Naive thymus-derived CD8-positive, alpha-beta T cell (primary cell): ENCODE results near the gene SLC35G4. TPM values are rescaled to one million over a fixed set of nuclear protein-coding genes. Genes with fewer than 3 reads are reported as not detected.
A peak's percentile ranks its signal among the peaks of the same experiment; 100 is the strongest.
"Not testable (repeated sequence)": the region's sequence is repeated elsewhere in the genome, so short reads cannot be mapped to it uniquely, and the experiment has no call there.

Source experiments
- ATAC-seq, 2 donors: fragments of 150-1000 bp; cut with Tn5 transposase in 1 of 2; sonication (Bioruptor Pico), chemical (Tn5 transposase) in 1 of 2; 1 replicate in 1 of 2; 2 replicates in 1 of 2; pipeline ENCODE4 v1.10.0; 2021; ENCODE audit warnings: mild to moderate bottlenecking in 2 of 2, moderate library complexity in 2 of 2
- POLR2A ChIA-PET: fragments of 350-600 bp; sonication (Branson Sonifier 250); formaldehyde crosslinking; loops from one replicate; lab custom pipeline; 2021; ENCODE audit warnings: antibody characterized with exemption; lab: Charles Lee
- DNase-seq, 10 donors: peaks; one replicate each; pipeline versions ENCODE4 v3.0.0 to v3.0.0-alpha.2; 2020 to 2022
- H3K27ac Mint-ChIP-seq, 10 donors: one replicate each; pipeline ENCODE4 v1.8.0; 2020 to 2022; ENCODE audit warnings: mild to moderate bottlenecking in 10 of 10, mixed read lengths in 10 of 10, moderate library complexity in 4 of 10, inconsistent platforms in 1 of 10
- H3K27me3 Mint-ChIP-seq, 5 donors: one replicate each; pipeline ENCODE4 v1.8.0; 2021 to 2022; ENCODE audit warnings: mixed read lengths in 5 of 5
- H3K36me3 Mint-ChIP-seq, 3 donors: one replicate each; pipeline ENCODE4 v1.8.0; 2020 to 2022; ENCODE audit warnings: mixed read lengths in 3 of 3, mild to moderate bottlenecking in 2 of 3, inconsistent platforms in 1 of 3
- H3K4me1 Mint-ChIP-seq, 4 donors: one replicate each; pipeline ENCODE4 v1.8.0; 2021 to 2022; ENCODE audit warnings: mixed read lengths in 4 of 4
- H3K4me3 Mint-ChIP-seq, 10 donors: one replicate each; pipeline ENCODE4 v1.8.0; 2020 to 2022; ENCODE audit warnings: mild to moderate bottlenecking in 10 of 10, mixed read lengths in 10 of 10, moderate library complexity in 6 of 10, inconsistent platforms in 1 of 10
- H3K9me3 Mint-ChIP-seq, 9 donors: one replicate each; pipeline ENCODE4 v1.8.0; 2020 to 2022; ENCODE audit warnings: mixed read lengths in 9 of 9, mild to moderate bottlenecking in 3 of 9, inconsistent platforms in 1 of 9, moderate library complexity in 1 of 9
- polyA plus RNA-seq, 3 donors: library from polyadenylated mRNA; unstranded; fragments of 300-500 nt; fragmentation: Illumina TruSeq; gene quantifications; one replicate each; pipeline ENCODE4 v1.2.3, GENCODE V29; 2021
- total RNA-seq, 8 experiments: library from RNA in 2 of 8; stranded (reverse) in 2 of 8; gene quantifications; one replicate each; pipeline ENCODE4 v1.2.3 and lab custom pipeline; 2021 to 2026

SLC35G4 gene
- total RNA-seq (not detected), polyA plus RNA-seq (not detected), total RNA-seq (lab: John Stamatoyannopoulos, UW) (0 reads per million in 6 experiments)

- H3K4me1 Mint-ChIP-seq, DNase-seq, H3K27ac Mint-ChIP-seq, H3K9me3 Mint-ChIP-seq, H3K4me3 Mint-ChIP-seq, ATAC-seq, H3K36me3 Mint-ChIP-seq, H3K27me3 Mint-ChIP-seq, POLR2A ChIA-PET: not testable (repeated sequence)
These were observed at the start of gene SLC35G4 for GRCh38 chr18:11609488-11609887. Gene SLC35G4, plus strand, starts transcription at chr18:11609596. Its CDS starts 0 bp downstream, at chr18:11609596.

- Mint-ChIP-seq H3K9me3 (no peaks in the 10 kb centered on the region), H3K4me1 (peaks cover 0 to 3% (median 0%) of the 10 kb centered on the region in 4 donors), H3K27ac (no peak overlapping the region), H3K27me3 (peaks cover 0 to 3% (median 0%) of the 10 kb centered on the region in 5 donors), H3K4me3 (no peak overlapping the region), H3K36me3 (no peaks in the 10 kb centered on the region)
- no peak for DNase-seq
- POLR2A ChIA-PET: no interaction called here
- no peak for ATAC-seq
These were observed 48.1 kb upstream of the SLC35G4 start for GRCh38 chr18:11561293-11561692.

- H3K27me3 Mint-ChIP-seq: peaks cover 0 to 19% (median 3%) of the 10 kb centered on the region in 5 donors
- H3K4me3 Mint-ChIP-seq: no peak overlapping the region
- H3K27ac Mint-ChIP-seq: no peak overlapping the region
- POLR2A ChIA-PET: no interaction called here
- no peaks in the 10 kb centered on the region for H3K9me3 Mint-ChIP-seq
- H3K36me3 Mint-ChIP-seq: no peaks in the 10 kb centered on the region
- no peaks in the 10 kb centered on the region for H3K4me1 Mint-ChIP-seq
- no peak for DNase-seq
- ATAC-seq: no peak
These were observed 43.7 kb upstream of the SLC35G4 start for GRCh38 chr18:11565716-11566115.

- H3K27me3 Mint-ChIP-seq: peaks cover 0 to 19% (median 3%) of the 10 kb centered on the region in 5 donors
- no peak for ATAC-seq
- no peaks in the 10 kb centered on the region for H3K4me1 Mint-ChIP-seq
- POLR2A ChIA-PET: no interaction called here
- H3K9me3 Mint-ChIP-seq: no peaks in the 10 kb centered on the region
- no peak overlapping the region for H3K27ac Mint-ChIP-seq
- H3K36me3 Mint-ChIP-seq: no peaks in the 10 kb centered on the region
- no peak for DNase-seq
- H3K4me3 Mint-ChIP-seq: no peak overlapping the region
These were observed 43.0 kb upstream of the SLC35G4 start for GRCh38 chr18:11566236-11566965.

- Mint-ChIP-seq H3K9me3 (no peaks in the 10 kb centered on the region), H3K27me3 (peaks cover 0 to 19% (median 3%) of the 10 kb centered on the region in 5 donors), H3K27ac (no peak overlapping the region), H3K36me3 (no peaks in the 10 kb centered on the region), H3K4me1 (no peaks in the 10 kb centered on the region), H3K4me3 (no peak overlapping the region)
- no peak for ATAC-seq
- POLR2A ChIA-PET: no interaction called here
- DNase-seq: no peak
These were observed 42.0 kb upstream of the SLC35G4 start for GRCh38 chr18:11567396-11567795.

GRCh38 chr18:11570073-11570588 is 39.3 kb upstream of the SLC35G4 start:
- no peaks in the 10 kb centered on the region for H3K36me3 Mint-ChIP-seq
- no peak overlapping the region for H3K4me3 Mint-ChIP-seq
- no peaks in the 10 kb centered on the region for H3K9me3 Mint-ChIP-seq
- H3K4me1 Mint-ChIP-seq: no peaks in the 10 kb centered on the region
- H3K27ac Mint-ChIP-seq: no peak overlapping the region
- H3K27me3 Mint-ChIP-seq: peaks cover 0 to 15% (median 9%) of the 10 kb centered on the region in 5 donors
- DNase-seq (no peak), ATAC-seq (no peak)
- POLR2A ChIA-PET: no interaction called here

GRCh38 chr18:11570769-11571412 is 38.5 kb upstream of the SLC35G4 start:
- DNase-seq (no peak), ATAC-seq (no peak)
- POLR2A ChIA-PET: no interaction called here
- Mint-ChIP-seq H3K9me3 (no peaks in the 10 kb centered on the region), H3K27me3 (peaks cover 0 to 15% (median 9%) of the 10 kb centered on the region in 5 donors), H3K27ac (peak overlapping the region in 1 of 10 donors; percentile 36), H3K4me1 (no peaks in the 10 kb centered on the region), H3K4me3 (no peak overlapping the region), H3K36me3 (no peaks in the 10 kb centered on the region)

- Mint-ChIP-seq H3K27ac (no peak overlapping the region), H3K27me3 (peaks cover 0 to 14% (median 8%) of the 10 kb centered on the region in 5 donors), H3K4me3 (peak overlapping the region in 1 of 10 donors; percentile 24), H3K9me3 (no peaks in the 10 kb centered on the region), H3K36me3 (no peaks in the 10 kb centered on the region), H3K4me1 (peaks cover 2 to 7% (median 3%) of the 10 kb centered on the region in 4 donors)
- POLR2A ChIA-PET: no interaction called here
- DNase-seq (no peak), ATAC-seq (no peak)
These were observed 37.2 kb upstream of the SLC35G4 start for GRCh38 chr18:11572201-11572600.

GRCh38 chr18:11574545-11574944 is 34.9 kb upstream of the SLC35G4 start:
- DNase-seq (no peak), ATAC-seq (no peak)
- POLR2A ChIA-PET: no interaction called here
- peaks cover 10 to 21% (median 12%) of the 10 kb centered on the region in 4 donors for H3K4me1 Mint-ChIP-seq
- peaks cover 0 to 7% (median 0%) of the 10 kb centered on the region in 5 donors for H3K27me3 Mint-ChIP-seq
- H3K27ac Mint-ChIP-seq: no peak overlapping the region
- H3K36me3 Mint-ChIP-seq: no peaks in the 10 kb centered on the region
- H3K4me3 Mint-ChIP-seq: no peak overlapping the region
- H3K9me3 Mint-ChIP-seq: no peaks in the 10 kb centered on the region

GRCh38 chr18:11577271-11578112 is 31.9 kb upstream of the SLC35G4 start:
- no peak for DNase-seq
- peak overlapping the region in 2 of 10 donors; percentile 6 to 9 for H3K4me3 Mint-ChIP-seq
- peaks cover 0 to 6% (median 0%) of the 10 kb centered on the region in 5 donors for H3K27me3 Mint-ChIP-seq
- no peak for ATAC-seq
- no peaks in the 10 kb centered on the region for H3K9me3 Mint-ChIP-seq
- peaks cover 10 to 21% (median 12%) of the 10 kb centered on the region in 4 donors for H3K4me1 Mint-ChIP-seq
- POLR2A ChIA-PET: no interaction called here
- peak overlapping the region in 5 of 10 donors; percentile 6 to 70 (median 22) for H3K27ac Mint-ChIP-seq
- H3K36me3 Mint-ChIP-seq: no peaks in the 10 kb centered on the region

- Mint-ChIP-seq H3K9me3 (no peaks in the 10 kb centered on the region), H3K27me3 (no peaks in the 10 kb centered on the region), H3K36me3 (no peaks in the 10 kb centered on the region), H3K4me3 (no peak overlapping the region), H3K4me1 (peaks cover 10 to 21% (median 12%) of the 10 kb centered on the region in 4 donors), H3K27ac (peak overlapping the region in 2 of 10 donors; percentile 30 to 47)
- DNase-seq: no peak
- POLR2A ChIA-PET: no interaction called here
- no peak for ATAC-seq
These were observed 30.6 kb upstream of the SLC35G4 start for GRCh38 chr18:11578799-11579198.

GRCh38 chr18:11579916-11580315 is 29.5 kb upstream of the SLC35G4 start:
- H3K4me1 Mint-ChIP-seq: peaks cover 10 to 21% (median 12%) of the 10 kb centered on the region in 4 donors
- no peaks in the 10 kb centered on the region for H3K36me3 Mint-ChIP-seq
- DNase-seq (no peak), ATAC-seq (no peak)
- no peaks in the 10 kb centered on the region for H3K9me3 Mint-ChIP-seq
- no peak overlapping the region for H3K4me3 Mint-ChIP-seq
- H3K27ac Mint-ChIP-seq: no peak overlapping the region
- POLR2A ChIA-PET: no interaction called here
- no peaks in the 10 kb centered on the region for H3K27me3 Mint-ChIP-seq
